ENCODE results near the gene ZNF232.
"Not testable (repeated sequence)": the region's sequence is repeated elsewhere in the genome, so short reads cannot be mapped to it uniquely, and the experiment has no call there.

ZNF232 gene

DNA sequence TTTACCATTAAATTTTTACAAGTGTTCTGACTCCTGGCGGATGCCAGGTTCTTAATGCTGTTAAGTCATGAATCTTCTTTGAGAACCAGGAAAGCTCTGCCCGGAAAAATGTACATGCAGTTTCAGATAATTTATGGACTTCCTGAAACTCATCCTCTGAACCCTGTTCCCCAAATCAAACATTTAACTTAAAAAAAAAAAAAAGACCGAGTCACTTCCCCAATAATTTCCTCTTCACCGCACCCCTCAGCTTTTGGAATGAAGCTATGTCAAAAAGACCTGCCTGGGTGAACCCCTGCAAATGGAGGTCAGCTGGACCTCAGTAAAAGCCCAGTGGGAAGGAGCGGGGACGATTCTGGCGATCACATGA, 15.0 kb downstream of the ZNF232 start:
- no peak for DNase-seq

DNA sequence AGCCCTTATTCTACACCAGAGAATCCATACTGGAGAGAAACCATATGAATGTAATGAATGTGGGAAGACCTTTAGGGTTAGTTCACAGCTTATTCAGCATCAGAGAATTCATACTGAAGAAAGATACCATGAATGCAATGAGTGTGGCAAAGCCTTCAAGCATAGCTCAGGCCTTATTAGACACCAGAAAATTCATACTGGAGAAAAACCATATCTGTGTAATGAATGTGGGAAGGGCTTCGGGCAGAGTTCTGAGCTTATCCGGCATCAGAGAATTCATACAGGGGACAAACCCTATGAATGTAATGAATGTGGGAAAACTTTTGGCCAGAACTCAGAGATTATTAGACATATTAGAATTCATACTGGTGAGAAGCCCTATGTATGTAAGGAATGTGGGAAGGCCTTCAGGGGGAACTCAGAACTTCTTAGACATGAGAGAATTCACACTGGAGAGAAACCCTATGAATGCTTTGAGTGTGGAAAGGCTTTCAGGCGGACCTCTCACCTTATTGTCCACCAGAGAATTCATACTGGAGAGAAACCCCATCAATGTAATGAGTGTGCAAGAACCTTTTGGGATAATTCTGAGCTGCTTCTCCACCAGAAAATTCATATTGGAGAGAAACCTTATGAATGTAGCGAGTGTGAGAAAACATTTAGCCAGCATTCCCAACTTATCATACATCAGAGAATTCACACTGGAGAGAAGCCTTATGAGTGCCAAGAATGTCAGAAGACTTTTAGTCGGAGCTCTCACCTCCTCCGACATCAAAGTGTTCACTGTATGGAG, 19.3 kb downstream of the ZNF232 start:
- DNase-seq, result no peak

DNA sequence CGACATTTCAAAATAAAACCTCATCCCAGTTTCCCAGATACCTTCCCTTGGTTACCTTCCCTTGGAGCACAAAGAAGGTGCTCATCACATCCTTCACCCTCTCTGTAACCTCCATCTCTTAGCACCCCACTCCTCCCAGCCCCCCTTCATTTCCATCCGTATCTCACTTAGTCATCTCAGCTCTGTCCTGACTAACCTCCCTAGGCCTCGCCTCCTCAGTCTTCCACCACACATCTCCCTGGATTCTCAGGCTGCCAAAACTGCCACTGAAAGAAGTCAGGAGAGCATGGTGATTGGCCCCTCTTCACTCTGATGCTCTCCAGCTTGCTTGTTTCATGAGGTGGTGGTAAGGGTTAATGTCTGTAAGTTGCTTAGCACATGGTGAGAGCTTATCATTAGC, 31.1 kb downstream of the ZNF232 start:
- DNase-seq, result no peak

DNA sequence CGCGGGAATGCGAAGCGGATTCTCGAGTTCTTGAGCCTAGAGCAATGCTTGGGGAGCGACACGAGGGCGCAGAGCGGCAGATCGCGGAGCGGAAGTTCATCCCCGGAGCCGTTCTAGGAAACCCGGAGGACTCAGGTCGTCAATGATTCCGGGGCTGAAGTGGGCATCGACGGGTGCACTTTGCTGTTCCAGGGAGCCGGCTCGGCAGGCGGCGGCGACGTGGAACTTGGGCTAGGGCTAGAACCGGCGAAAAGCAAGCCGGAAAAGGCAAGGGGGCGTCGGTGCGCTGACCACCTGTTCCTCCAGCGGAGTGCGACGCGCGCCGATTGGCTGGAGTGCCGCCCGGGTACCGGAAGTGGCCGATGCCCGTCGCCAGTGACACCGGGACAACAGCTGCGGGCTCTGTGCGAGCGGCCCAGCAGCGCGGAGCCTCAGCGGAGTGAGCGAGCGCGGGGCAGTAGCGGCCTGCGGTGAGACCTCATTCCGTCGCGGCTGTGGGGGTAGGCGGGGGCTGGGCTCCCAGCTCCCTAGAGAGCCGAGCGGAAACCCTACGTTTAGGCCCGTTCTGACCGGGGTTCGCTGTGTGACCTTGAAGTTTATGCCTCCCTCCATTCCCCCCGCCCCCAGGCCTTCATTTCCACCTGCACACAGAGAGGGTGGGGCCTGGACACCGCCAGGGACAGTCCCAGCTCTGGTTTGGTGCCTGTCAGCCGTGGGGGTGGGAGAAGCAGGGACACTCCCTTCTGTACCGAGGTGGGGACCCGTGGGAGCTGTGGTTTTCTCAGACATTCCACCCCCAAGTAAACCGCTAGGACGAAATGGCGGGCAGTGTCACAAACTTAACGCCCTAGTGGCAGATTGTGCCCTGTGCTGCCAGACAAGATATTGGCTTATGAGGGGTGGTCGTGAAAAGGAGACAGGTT, 33.3 kb downstream of the ZNF232 start, which contains the start of gene ZFP3:
Gene ZFP3, plus strand, starts transcription at position 362 of the 923 bp plus-strand sequence. CDS start 13,038 bp downstream, outside the sequence.
- DNase-seq, result peak; percentile 74 to 89

DNA sequence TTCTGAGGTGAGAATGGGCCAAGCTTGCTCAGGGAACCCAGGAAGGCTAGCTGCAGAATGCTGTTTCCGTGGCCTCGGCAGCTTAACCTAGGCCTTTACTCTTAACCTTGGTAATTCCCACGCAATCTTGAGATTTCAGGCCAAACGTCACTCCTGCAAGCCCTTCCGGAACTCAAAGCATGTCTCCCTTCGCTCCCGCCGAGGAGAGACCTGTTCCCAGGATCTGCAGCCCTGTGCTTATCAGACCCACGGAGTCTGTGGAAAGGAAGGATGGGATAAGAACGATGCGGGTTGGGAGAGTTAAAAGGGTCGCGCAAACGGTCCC, 33.9 kb downstream of the ZNF232 start:
- DNase-seq, result peak in 1 of 2 experiments; percentile 52

DNA sequence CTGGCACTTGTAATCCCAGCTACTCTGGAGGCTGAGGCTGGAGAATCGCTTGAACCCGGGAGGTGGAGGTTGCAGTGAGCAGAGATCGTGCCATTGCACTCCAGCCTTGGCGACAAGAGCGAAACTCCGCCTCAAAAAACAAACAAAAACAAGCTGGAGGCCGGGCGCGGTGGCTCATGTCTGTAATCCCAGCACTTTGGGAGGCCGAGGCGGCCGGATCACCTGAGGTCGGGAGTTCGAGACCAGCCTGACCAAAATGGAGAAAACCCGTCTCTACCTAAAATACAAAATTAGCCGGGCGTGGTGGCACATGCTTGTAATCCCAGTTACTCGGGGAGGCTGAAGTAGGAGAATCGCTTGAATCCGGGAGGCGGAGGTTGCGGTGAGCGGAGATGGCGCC, 34.4 kb downstream of the ZNF232 start:
- not testable (repeated sequence) for DNase-seq

DNA sequence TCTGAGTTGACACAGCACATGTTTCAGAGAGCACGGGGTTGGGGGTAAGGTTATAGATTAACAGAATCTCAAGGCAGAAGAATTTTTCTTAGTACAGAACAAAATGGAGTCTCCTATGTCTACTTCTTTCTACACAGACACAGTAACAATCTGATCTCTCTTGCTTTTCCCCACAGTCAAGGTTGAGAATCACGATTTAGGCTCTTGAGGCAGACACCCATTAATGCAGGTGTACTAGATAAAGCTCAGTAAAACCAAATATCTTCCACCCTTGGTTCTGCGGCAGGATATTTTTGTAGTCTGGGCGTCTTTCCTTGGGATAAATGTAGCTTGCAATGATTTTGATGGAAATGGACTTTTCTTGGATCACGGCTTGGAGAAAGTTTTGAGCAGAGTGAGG, 36.2 kb downstream of the ZNF232 start:
- not testable (repeated sequence) for DNase-seq

DNA sequence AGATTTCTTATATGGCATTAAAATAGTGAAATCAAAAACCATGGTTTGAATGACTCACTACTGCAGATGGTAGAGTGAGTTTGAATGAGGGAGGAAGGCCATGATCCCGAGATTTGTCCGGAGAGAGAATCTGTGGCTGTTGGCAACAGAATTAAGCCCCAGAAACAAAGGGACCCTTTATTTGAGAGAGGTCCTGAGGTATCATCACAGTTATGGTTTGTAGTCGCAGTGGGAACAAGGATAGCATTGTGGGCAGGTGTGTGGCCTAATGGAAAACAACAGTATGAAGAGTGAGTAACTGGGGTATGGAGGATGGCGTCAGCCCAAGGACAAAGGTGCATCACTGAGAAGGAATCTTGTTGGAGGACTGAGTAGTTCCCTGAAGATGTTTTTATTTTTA, 42.0 kb downstream of the ZNF232 start:
- DNase-seq, result no peak

DNA sequence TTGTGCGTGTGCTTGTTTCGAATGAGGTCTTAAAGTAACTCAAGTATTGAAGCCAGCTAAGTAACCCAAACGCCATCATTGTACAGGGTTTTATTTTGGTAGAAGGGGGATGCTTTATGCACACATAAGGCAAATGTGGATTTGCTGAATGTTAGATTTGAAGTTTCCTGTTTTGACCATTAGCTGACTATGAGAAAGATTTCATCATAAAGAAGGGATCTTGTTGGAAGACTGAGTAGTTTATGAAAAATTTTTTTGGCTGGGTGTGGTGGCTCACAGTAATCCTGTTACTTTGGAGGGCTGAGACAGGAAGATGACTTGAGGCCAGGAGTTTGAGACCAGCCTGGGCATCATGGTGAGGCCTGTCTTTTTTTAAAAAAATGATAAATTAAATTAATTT, 43.4 kb downstream of the ZNF232 start:
- no peak for DNase-seq

DNA sequence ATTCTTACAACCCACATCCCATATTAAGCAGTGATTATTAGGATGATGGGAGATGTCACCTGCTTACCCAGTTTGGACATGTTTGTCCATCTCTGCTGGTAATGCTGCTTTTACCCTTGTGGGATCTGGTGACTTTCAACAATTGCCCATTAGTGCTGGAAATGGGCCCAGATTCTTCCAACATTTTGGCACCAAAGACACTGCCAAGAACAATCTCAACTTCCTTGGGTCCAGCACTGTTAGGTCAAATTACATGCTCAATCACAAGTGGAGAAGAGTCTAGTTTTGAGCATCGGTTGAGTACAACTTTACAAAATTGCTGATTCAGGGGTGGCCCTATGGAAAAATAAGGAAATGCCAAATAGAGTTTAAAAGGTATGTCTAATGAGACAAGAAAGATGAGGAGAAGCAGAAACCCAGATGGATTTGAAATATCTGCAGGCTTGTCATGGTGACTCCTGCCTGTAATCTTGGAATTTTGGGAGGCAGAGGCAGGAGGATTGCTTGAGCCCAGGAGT, 46.4 kb downstream of the ZNF232 start:
- no peak for DNase-seq

Measured in SW 1271 (cell line).